Colonic mucosa (tissue), 4 donors: ENCODE results near the gene FCRLB. TPM values are rescaled to one million over a fixed set of nuclear protein-coding genes. Genes with fewer than 3 reads are reported as not detected.
"Not testable (repeated sequence)": the region's sequence is repeated elsewhere in the genome, so short reads cannot be mapped to it uniquely, and the experiment has no call there.

Source experiments
- DNase-seq: peaks from one replicate; pipeline ENCODE4 v3.0.0-alpha.2; 2020
- H3K27ac ChIP-seq: fragments of 200-600 bp; one replicate; pipeline ENCODE4 v1.8.0; 2021
- H3K27me3 ChIP-seq: fragments of 200-600 bp; one replicate; pipeline ENCODE4 v1.8.0; 2021
- H3K36me3 ChIP-seq: fragments of 200-600 bp; one replicate; pipeline ENCODE4 v1.8.0; 2021
- H3K4me1 ChIP-seq: fragments of 200-600 bp; one replicate; pipeline ENCODE4 v1.8.0; 2021; ENCODE audit warnings: mild to moderate bottlenecking
- H3K4me3 ChIP-seq: fragments of 200-600 bp; one replicate; pipeline ENCODE4 v1.8.0; 2021
- H3K9ac ChIP-seq, 2 donors: one replicate each; pipeline ENCODE4 v1.7.0; 2013; ENCODE audit warnings: control low read depth in 2 of 2, low read depth in 2 of 2, low read length in 2 of 2
- H3K9me3 ChIP-seq: fragments of 200-600 bp; one replicate; pipeline ENCODE4 v1.8.0; 2021
- CTCF ChIP-seq: fragments of 200-600 bp; IDR thresholded peaks from one replicate; pipeline ENCODE4 v1.8.0; 2022; ENCODE audit warnings: antibody characterized with exemption, mild to moderate bottlenecking
- intact Hi-C: fragments of 100-400 bp; cut with DNase I; formaldehyde crosslinking; loops from one replicate; pipeline ENCODE4 v1.14.1; 2022
- total RNA-seq, 2 donors: library from RNA; stranded (reverse); fragmentation: NEBNext Ultra II Directional in 1 of 2; extraction: Animal tissue kit (Norgen Biotek cat#: 25700) in 1 of 2; gene quantifications; one replicate each; pipeline ENCODE4 v1.2.1, GENCODE V29; 2021
- donor health status: healthy.
- donor health status: DM: no; HTN: no; CAD: no.
- donor health status: DM: no; HTN: no; CAD: no.

The FCRLB gene
- total RNA-seq, 2 donors from 2014 or later, result 0.16 TPM; not detected in 1

DNA sequence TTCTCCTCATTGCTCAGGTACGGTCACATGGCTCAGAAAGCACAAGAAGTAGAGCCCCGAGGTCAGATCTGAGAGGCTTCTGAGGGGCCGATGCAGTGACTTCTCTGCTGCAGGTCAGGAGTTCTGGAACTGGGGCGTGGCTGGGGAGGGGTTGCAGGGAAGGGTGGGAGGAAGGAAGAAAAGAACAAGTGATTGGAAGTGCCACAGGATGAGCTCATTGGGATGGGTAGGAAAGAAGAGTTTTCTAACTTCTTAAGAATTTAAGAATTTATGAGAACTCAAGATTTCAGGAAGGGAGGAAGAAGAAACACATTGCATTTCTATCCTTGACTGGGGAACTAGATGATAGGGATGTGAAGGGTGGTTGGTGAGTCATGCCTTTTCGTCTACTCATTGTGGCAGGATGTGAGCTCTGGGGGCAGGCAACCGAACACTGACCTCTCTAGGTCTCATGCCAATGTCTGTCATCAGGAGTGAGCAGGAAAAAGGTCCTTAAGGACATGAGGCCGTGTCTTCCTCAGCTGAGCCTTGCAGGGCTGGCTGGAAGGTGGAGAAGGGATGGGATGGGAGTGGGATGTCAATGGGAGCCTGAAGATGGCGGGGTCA lies 497 bp downstream of the FCRLB start:
- intact Hi-C loops, result no loop called here
- DNase-seq, result no peak
- no peak overlapping the region for H3K27ac ChIP-seq
- H3K9ac ChIP-seq, result no peak overlapping the region
- H3K27me3 ChIP-seq, result peaks cover 9% of the 10 kb centered on the region
- H3K36me3 ChIP-seq, result no peaks in the 10 kb centered on the region
- no peaks in the 10 kb centered on the region for H3K9me3 ChIP-seq
- H3K4me1 ChIP-seq, result no peaks in the 10 kb centered on the region
- no peak overlapping the region for H3K4me3 ChIP-seq
- TF ChIP-seq CTCF, result no peak

GRCh38 chr1:161722406-161722805 lies 1.1 kb downstream of the FCRLB start:
- no peak for DNase-seq
- H3K27ac ChIP-seq, result no peak overlapping the region
- no peak for TF ChIP-seq CTCF
- no peak overlapping the region for H3K4me3 ChIP-seq
- no peaks in the 10 kb centered on the region for H3K36me3 ChIP-seq
- intact Hi-C loops, result no loop called here
- no peak overlapping the region for H3K9ac ChIP-seq
- no peaks in the 10 kb centered on the region for H3K4me1 ChIP-seq
- H3K27me3 ChIP-seq, result peaks cover 12% of the 10 kb centered on the region
- no peaks in the 10 kb centered on the region for H3K9me3 ChIP-seq

GRCh38 chr1:161723459-161724141 lies 2.3 kb downstream of the FCRLB start:
- Histone ChIP-seq H3K9me3 (no peaks in the 10 kb centered on the region), H3K4me1 (no peaks in the 10 kb centered on the region), H3K9ac (no peak overlapping the region), H3K27me3 (peaks cover 14% of the 10 kb centered on the region), H3K36me3 (no peaks in the 10 kb centered on the region), H3K27ac (no peak overlapping the region), H3K4me3 (no peak overlapping the region)
- intact Hi-C loops, result no loop called here
- no peak for TF ChIP-seq CTCF
- DNase-seq, result no peak

GRCh38 chr1:161725258-161725907 lies 4.0 kb downstream of the FCRLB start:
- Histone ChIP-seq H3K4me3 (peak overlapping the region; percentile 46), H3K9ac (peak overlapping the region; percentile 64 to 71), H3K27me3 (peaks cover 14% of the 10 kb centered on the region)
- H3K36me3 ChIP-seq, H3K27ac ChIP-seq, DNase-seq, intact Hi-C loops, H3K9me3 ChIP-seq, H3K4me1 ChIP-seq: not testable (repeated sequence)

GRCh38 chr1:161725908-161726472 lies 4.6 kb downstream of the FCRLB start:
- intact Hi-C loops, result no loop called here
- peak overlapping the region; percentile 55 for H3K27ac ChIP-seq
- H3K9me3 ChIP-seq, result no peaks in the 10 kb centered on the region
- peak overlapping the region; percentile 64 to 71 for H3K9ac ChIP-seq
- no peaks in the 10 kb centered on the region for H3K4me1 ChIP-seq
- peak overlapping the region; percentile 46 for H3K4me3 ChIP-seq
- TF ChIP-seq CTCF, result no peak
- peaks cover 14% of the 10 kb centered on the region for H3K27me3 ChIP-seq
- peak; percentile 27 for DNase-seq
- H3K36me3 ChIP-seq, result no peaks in the 10 kb centered on the region
